K562 (cell line): ENCODE data around the gene C9orf50. TPM values are rescaled to one million over a fixed set of nuclear protein-coding genes. Genes with fewer than 3 reads are reported as not detected.

Experiments
- ATF2 ChIP-seq: sonication (generic); formaldehyde crosslinking; IDR thresholded peaks from 2 replicates; pipeline ENCODE4 v1.8.1; 2022; ENCODE audit warnings: missing genetic modification reagents
- CCNT2 ChIP-seq: IDR thresholded peaks from 2 replicates; pipeline ENCODE4 v1.6.1; 2011; ENCODE audit warnings: borderline replicate concordance, low read depth, mild to moderate bottlenecking, moderate library complexity, mixed read lengths, low read length; ENCODE audit not compliant: insufficient read length; ENCODE audit errors: extremely low read depth
- HDAC2 ChIP-seq: fragments of 450-650 bp; IDR thresholded peaks from 2 replicates; pipeline ENCODE4 v1.6.1; 2016; ENCODE audit warnings: mild to moderate bottlenecking
- HDAC8 ChIP-seq: fragments of 450-650 bp; IDR thresholded peaks from 2 replicates; pipeline ENCODE4 v1.6.1; 2016; ENCODE audit warnings: mild to moderate bottlenecking, missing genetic modification characterization, moderate library complexity, missing compliant biosample characterization
- ILF3 ChIP-seq: fragments of 450-650 bp; IDR thresholded peaks from 2 replicates; pipeline ENCODE4 v1.6.1; 2018; ENCODE audit warnings: antibody characterized with exemption, mild to moderate bottlenecking, moderate library complexity, borderline replicate concordance
- LCOR ChIP-seq: sonication (generic); formaldehyde crosslinking; IDR thresholded peaks from 2 replicates; pipeline ENCODE4 v1.8.0; 2022; ENCODE audit warnings: mild to moderate bottlenecking, missing genetic modification reagents
- NFIC ChIP-seq: fragments of 450-650 bp; IDR thresholded peaks from 2 replicates; pipeline ENCODE4 v1.6.1; 2017; ENCODE audit warnings: mild to moderate bottlenecking, inconsistent platforms
- RBM25 ChIP-seq: fragments of 200-400 bp; formaldehyde crosslinking; IDR thresholded peaks from 2 replicates; pipeline ENCODE4 v1.6.1; 2018; ENCODE audit warnings: low read length, low read depth, moderate library complexity; ENCODE audit not compliant: severe bottlenecking
- RREB1 ChIP-seq: fragments of 250-450 bp; sonication (Bioruptor Pico); IDR thresholded peaks from 2 replicates; pipeline ENCODE4 v1.4.0; 2020
- SMARCA5 ChIP-seq: fragments of 450-650 bp; IDR thresholded peaks from 2 replicates; pipeline ENCODE4 v1.6.1; 2016
- TAF7 ChIP-seq: fragments of 450-650 bp; IDR thresholded peaks from 2 replicates; pipeline ENCODE4 v1.6.1; 2016; ENCODE audit warnings: missing genetic modification characterization, missing compliant biosample characterization
- ZBTB34 ChIP-seq: fragments of 250-450 bp; sonication (Bioruptor Pico); IDR thresholded peaks from 2 replicates; pipeline ENCODE4 v1.8.0; 2021; ENCODE audit warnings: mild to moderate bottlenecking, moderate library complexity
- ZBTB7A ChIP-seq: IDR thresholded peaks from 2 replicates; pipeline ENCODE4 v1.6.1; 2011; ENCODE audit warnings: low read depth, mild to moderate bottlenecking, low read length, moderate library complexity, borderline replicate concordance; ENCODE audit not compliant: control insufficient read depth
- ZNF174 ChIP-seq: fragments of 250-450 bp; sonication (Bioruptor Pico); IDR thresholded peaks from 2 replicates; pipeline ENCODE4 v1.4.0; 2020; ENCODE audit warnings: mild to moderate bottlenecking
- ZNF507 ChIP-seq: conservative IDR thresholded peaks from 2 replicates; pipeline ENCODE4 v1.6.1; 2017; ENCODE audit warnings: missing genetic modification characterization, missing compliant biosample characterization
- polyA plus RNA-seq, 8 experiments: library from polyadenylated mRNA; depleted of rRNA in 4 of 8; stranded (reverse) in 5 of 8; unstranded in 3 of 8; fragments of >200 nt; fragmentation: Nextera tagmentation in 2 of 8; fragmentation: Illumina TruSeq in 1 of 8; extraction: Ambion mirVana in 2 of 8; extraction: Trizol in 1 of 8; gene quantifications; 2 replicates each; pipeline versions ENCODE4 v1.2.1 to v1.2.3, GENCODE V29; 2011 to 2014; ENCODE audit warnings: inconsistent platforms in 1 of 8, missing spikeins in 1 of 8
- total RNA-seq, 7 experiments: library from RNA; depleted of rRNA in 6 of 7; stranded (reverse); fragments of >200 nt in 6 of 7; fragmentation: Illumina TruSeq in 2 of 7; extraction: Trizol in 2 of 7; gene quantifications; 2 replicates each; pipeline versions ENCODE4 v1.2.1 to v1.2.3, GENCODE V29; 2011 to 2021; ENCODE audit warnings: low replicate concordance in 1 of 7
- TF ChIP-seq, protein P1 (sequence below), 2 experiments: fragments of 450-650 bp; conservative IDR thresholded peaks; 2 replicates each; pipeline ENCODE4 v1.6.1; 2017; ENCODE audit warnings: mild to moderate bottlenecking in 2 of 2, moderate library complexity in 2 of 2

Gene C9orf50
- total and polyA plus RNA-seq, 9 of the 15 experiments (the other 6 are each of a cell fraction or from before 2014, with no cell fraction given) = not detected

GRCh38 chr9:129604056-129604765 is 16.7 kb downstream of the C9orf50 start (continued):
- TF ChIP-seq ZBTB34 (CRISPR knock-in tag) = no peak
- no peak for TF ChIP-seq NFIC
- no peak for TF ChIP-seq ZNF507 (tag)
- TF ChIP-seq ZNF174 (CRISPR knock-in tag) = no peak
- TF ChIP-seq TAF7 = no peak
- no peak for TF ChIP-seq ILF3
- TF ChIP-seq RREB1 (CRISPR knock-in tag) = no peak
- TF ChIP-seq ZBTB7A = no peak
- TF ChIP-seq HDAC2 = peak; percentile 22; the same call in 1 of the 2 replicates
- TF ChIP-seq HDAC8 (tag) = no peak
- TF ChIP-seq RBM25 = peak; percentile 90
- TF ChIP-seq LCOR (CRISPR knock-in tag) = no peak
- TF ChIP-seq, protein P1, sequence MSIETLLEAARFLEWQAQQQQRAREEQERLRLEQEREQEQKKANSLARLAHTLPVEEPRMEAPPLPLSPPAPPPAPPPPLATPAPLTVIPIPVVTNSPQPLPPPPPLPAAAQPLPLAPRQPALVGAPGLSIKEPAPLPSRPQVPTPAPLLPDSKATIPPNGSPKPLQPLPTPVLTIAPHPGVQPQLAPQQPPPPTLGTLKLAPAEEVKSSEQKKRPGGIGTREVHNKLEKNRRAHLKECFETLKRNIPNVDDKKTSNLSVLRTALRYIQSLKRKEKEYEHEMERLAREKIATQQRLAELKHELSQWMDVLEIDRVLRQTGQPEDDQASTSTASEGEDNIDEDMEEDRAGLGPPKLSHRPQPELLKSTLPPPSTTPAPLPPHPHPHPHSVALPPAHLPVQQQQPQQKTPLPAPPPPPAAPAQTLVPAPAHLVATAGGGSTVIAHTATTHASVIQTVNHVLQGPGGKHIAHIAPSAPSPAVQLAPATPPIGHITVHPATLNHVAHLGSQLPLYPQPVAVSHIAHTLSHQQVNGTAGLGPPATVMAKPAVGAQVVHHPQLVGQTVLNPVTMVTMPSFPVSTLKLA (conservative IDR thresholded peaks at IDR 0.05) = no peak
- TF ChIP-seq ATF2 (CRISPR knock-in tag) = no peak
- no peak for TF ChIP-seq CCNT2
- peak; percentile 97 for TF ChIP-seq SMARCA5
